ENCODE data around the gene SEMA3C. TPM values are rescaled to one million over a fixed set of nuclear protein-coding genes. Genes with fewer than 3 reads are reported as not detected.

SEMA3C gene
- total RNA-seq, 1 donor from 2014 or later: 68.6 TPM

GRCh38 chr7:80708123-80708522 is 210.7 kb downstream of the SEMA3C start:
- no peak overlapping the region for H3K4me3 ChIP-seq (ENCODE audit: low read depth, low read length)
- TF ChIP-seq CTCF (conservative IDR thresholded peaks at IDR 0.05; ENCODE audit: low read depth, low read length): no peak
- no peak for DNase-seq (ENCODE audit: low read depth)

- no peak for TF ChIP-seq CTCF (conservative IDR thresholded peaks at IDR 0.05; ENCODE audit: low read depth, low read length)
- H3K4me3 ChIP-seq (ENCODE audit: low read depth, low read length): no peak overlapping the region
- no peak for DNase-seq (ENCODE audit: low read depth)
Observed at GRCh38 chr7:80707318-80707717, 211.5 kb downstream of the SEMA3C start.

GRCh38 chr7:80705130-80705781 is 213.6 kb downstream of the SEMA3C start:
- H3K4me3 ChIP-seq (ENCODE audit: low read depth, low read length): no peak overlapping the region
- DNase-seq (ENCODE audit: low read depth): no peak
- TF ChIP-seq CTCF (conservative IDR thresholded peaks at IDR 0.05; ENCODE audit: low read depth, low read length): no peak

GRCh38 chr7:80703272-80703671 is 215.6 kb downstream of the SEMA3C start:
- DNase-seq (ENCODE audit: low read depth): no peak
- TF ChIP-seq CTCF (conservative IDR thresholded peaks at IDR 0.05; ENCODE audit: low read depth, low read length): no peak
- H3K4me3 ChIP-seq (ENCODE audit: low read depth, low read length): no peak overlapping the region

GRCh38 chr7:80699721-80700256 is 219.1 kb downstream of the SEMA3C start:
- no peak for DNase-seq (ENCODE audit: low read depth)

GRCh38 chr7:80699045-80699638 is 219.7 kb downstream of the SEMA3C start:
- DNase-seq (ENCODE audit: low read depth): no peak
- peak; percentile 60 for TF ChIP-seq CTCF (conservative IDR thresholded peaks at IDR 0.05; ENCODE audit: low read depth, low read length)

More at GRCh38 chr7:80699721-80700256, 219.1 kb downstream of the SEMA3C start:
- no peak overlapping the region for H3K4me3 ChIP-seq (ENCODE audit: low read depth, low read length)
- TF ChIP-seq CTCF (conservative IDR thresholded peaks at IDR 0.05; ENCODE audit: low read depth, low read length): no peak

More at GRCh38 chr7:80699045-80699638, 219.7 kb downstream of the SEMA3C start:
- no peak overlapping the region for H3K4me3 ChIP-seq (ENCODE audit: low read depth, low read length)

All from epithelial cell of proximal tubule (primary cell).